Prostate gland (tissue), 2 donors: ENCODE measurements around the gene EML4. TPM values are rescaled to one million over a fixed set of nuclear protein-coding genes. Genes with fewer than 3 reads are reported as not detected.

Experiments
- DNase-seq: peaks from one replicate; pipeline ENCODE4 v3.0.0-alpha.2; 2019; ENCODE audit warnings: low spot score
- H3K27ac ChIP-seq, 2 donors: fragments of 200-600 bp; sonication (generic); 2 replicates each; pipeline ENCODE4 v1.5.1; 2017 to 2019
- H3K27me3 ChIP-seq: fragments of 200-600 bp; sonication (generic); replicated peaks from 2 replicates; pipeline ENCODE4 v1.5.1; 2019; ENCODE audit not compliant: insufficient read depth
- H3K36me3 ChIP-seq, 2 donors: fragments of 200-600 bp; sonication (generic); 1 replicate in 1 of 2; 2 replicates in 1 of 2; pipeline versions ENCODE4 v1.5.1 to v1.8.1; 2017 to 2019
- H3K4me1 ChIP-seq: fragments of 200-600 bp; sonication (generic); replicated peaks from 2 replicates; pipeline ENCODE4 v1.5.1; 2019
- H3K4me3 ChIP-seq, 2 donors: fragments of 200-600 bp; sonication (generic); 2 replicates each; pipeline ENCODE4 v1.5.1; 2017 to 2019
- H3K9me3 ChIP-seq: fragments of 200-600 bp; sonication (generic); 2 replicates; pipeline ENCODE4 v1.5.1; 2017
- POLR2A ChIP-seq: fragments of 450-650 bp; IDR thresholded peaks from one replicate; pipeline ENCODE4 v1.6.1; 2016; ENCODE audit warnings: antibody characterized with exemption, mild to moderate bottlenecking
- POLR2AphosphoS5 ChIP-seq: sonication (generic); formaldehyde crosslinking; IDR thresholded peaks from one replicate; pipeline ENCODE4 v1.6.1; 2017; ENCODE audit warnings: antibody characterized with exemption
- WGBS: methylation state at CpG from one replicate; pipeline ENCODE4 v1.1.5; 2018; 5-methylcytosine and 5-hydroxymethylcytosine counted together
- intact Hi-C: fragments of 100-400 bp; cut with DNase I; formaldehyde crosslinking; loops from one replicate; pipeline ENCODE4 v1.14.2; 2022
- total RNA-seq, 2 donors: library from RNA; depleted of rRNA; stranded (reverse); fragments of >200 nt; gene quantifications; one replicate each; pipeline ENCODE4 v1.1.0, GENCODE V29; 2016
- TF ChIP-seq, protein P1 (sequence below), 4 experiments: fragments of 200-600 bp in 2 of 4; fragments of 450-650 bp in 2 of 4; sonication (generic) in 2 of 4; IDR thresholded peaks; 1 replicate in 3 of 4; 2 replicates in 1 of 4; pipeline ENCODE4 v1.5.1; 2016 to 2019; ENCODE audit warnings: antibody characterized with exemption in 4 of 4, mild to moderate bottlenecking in 2 of 4, moderate library complexity in 2 of 4

The EML4 gene
- total RNA-seq, 2 donors from 2014 or later = 26.3 to 38.2 TPM

DNA sequence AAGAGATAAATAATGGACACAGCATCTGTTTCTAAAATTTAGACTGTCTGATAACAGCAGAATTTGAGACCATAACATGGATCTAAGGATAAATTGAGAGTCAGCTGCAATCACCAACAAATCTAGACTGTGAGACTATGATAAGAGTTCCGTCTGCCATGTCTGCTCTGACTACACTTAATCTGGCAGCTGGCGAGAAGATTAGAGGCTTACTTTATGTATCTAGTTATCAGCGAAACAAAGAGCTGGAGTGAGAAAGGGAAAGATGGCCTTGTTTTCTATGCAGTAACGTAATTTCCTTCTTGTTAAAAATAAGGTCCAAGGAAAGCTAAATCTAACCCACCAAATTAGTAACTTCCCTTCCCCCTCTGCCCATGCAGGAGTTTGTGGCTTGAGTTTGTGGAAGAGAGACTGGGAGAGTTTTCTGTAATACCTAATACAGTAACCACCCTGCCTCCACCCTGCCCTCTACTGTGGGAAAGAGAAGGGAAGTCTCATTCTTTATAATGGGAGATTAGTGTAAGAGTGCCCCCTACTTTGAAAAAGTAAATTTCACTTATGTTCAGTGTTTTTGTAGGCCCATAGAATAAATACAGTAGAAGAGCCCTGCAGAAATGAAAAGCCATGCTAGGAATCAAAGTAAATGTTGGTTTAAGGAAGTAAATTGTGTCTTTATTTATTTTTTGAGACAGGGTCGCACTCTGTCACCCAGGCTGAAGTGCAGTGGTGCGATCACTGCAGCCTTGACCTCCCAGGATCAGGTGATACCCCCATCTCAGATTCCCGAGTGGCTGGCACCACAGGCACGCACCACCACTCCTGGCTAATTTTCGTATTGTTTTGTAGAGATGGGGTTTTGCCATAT is 27.5 kb downstream of the EML4 start:
- whole genome bisulfite sequencing = 92% methylated on average over 9 of the region's 9 CpGs
- no peak for TF ChIP-seq POLR2A
- TF ChIP-seq, protein P1, sequence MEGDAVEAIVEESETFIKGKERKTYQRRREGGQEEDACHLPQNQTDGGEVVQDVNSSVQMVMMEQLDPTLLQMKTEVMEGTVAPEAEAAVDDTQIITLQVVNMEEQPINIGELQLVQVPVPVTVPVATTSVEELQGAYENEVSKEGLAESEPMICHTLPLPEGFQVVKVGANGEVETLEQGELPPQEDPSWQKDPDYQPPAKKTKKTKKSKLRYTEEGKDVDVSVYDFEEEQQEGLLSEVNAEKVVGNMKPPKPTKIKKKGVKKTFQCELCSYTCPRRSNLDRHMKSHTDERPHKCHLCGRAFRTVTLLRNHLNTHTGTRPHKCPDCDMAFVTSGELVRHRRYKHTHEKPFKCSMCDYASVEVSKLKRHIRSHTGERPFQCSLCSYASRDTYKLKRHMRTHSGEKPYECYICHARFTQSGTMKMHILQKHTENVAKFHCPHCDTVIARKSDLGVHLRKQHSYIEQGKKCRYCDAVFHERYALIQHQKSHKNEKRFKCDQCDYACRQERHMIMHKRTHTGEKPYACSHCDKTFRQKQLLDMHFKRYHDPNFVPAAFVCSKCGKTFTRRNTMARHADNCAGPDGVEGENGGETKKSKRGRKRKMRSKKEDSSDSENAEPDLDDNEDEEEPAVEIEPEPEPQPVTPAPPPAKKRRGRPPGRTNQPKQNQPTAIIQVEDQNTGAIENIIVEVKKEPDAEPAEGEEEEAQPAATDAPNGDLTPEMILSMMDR (IDR thresholded peaks at IDR 0.05) = peak in 2 of 4 experiments; percentile 40 to 46
- no peak for DNase-seq
- Histone ChIP-seq H3K36me3 (no peaks in the 10 kb centered on the region), H3K4me1 (no peaks in the 10 kb centered on the region), H3K27ac (no peak overlapping the region), H3K27me3 (no peaks in the 10 kb centered on the region), H3K4me3 (no peak overlapping the region), H3K9me3 (no peaks in the 10 kb centered on the region)
- intact Hi-C loops = no loop called here

DNA sequence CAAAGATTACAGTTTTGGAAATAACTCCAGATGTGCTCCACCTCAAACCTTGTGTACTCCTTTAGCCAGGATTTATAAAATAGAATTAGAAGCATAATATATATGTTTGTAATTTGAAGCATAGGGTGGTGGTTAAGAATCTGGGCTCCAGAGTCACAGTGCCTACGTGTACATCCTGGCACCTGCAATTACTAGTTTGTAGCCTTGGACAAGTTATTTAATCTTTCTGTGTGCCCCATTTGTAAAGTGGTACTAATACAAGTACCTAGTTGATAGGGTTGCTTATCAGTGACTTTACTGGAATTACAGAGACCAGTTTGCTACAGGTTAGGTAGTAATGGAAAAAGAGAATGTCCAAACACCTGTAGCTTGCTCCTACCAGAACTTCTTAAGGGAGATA is 28.6 kb downstream of the EML4 start:
- no peaks in the 10 kb centered on the region for H3K27me3 ChIP-seq
- no peak overlapping the region for H3K27ac ChIP-seq
- H3K4me1 ChIP-seq = no peaks in the 10 kb centered on the region
- intact Hi-C loops = no loop called here
- DNase-seq = no peak
- no peaks in the 10 kb centered on the region for H3K9me3 ChIP-seq
- no peaks in the 10 kb centered on the region for H3K36me3 ChIP-seq
- 55% methylated on average over 1 of the region's 1 CpG for WGBS
- TF ChIP-seq POLR2AphosphoS5 (no peak), POLR2A (no peak)
- TF ChIP-seq, protein P1 (IDR thresholded peaks at IDR 0.05) = no peak
- no peak overlapping the region for H3K4me3 ChIP-seq

DNA sequence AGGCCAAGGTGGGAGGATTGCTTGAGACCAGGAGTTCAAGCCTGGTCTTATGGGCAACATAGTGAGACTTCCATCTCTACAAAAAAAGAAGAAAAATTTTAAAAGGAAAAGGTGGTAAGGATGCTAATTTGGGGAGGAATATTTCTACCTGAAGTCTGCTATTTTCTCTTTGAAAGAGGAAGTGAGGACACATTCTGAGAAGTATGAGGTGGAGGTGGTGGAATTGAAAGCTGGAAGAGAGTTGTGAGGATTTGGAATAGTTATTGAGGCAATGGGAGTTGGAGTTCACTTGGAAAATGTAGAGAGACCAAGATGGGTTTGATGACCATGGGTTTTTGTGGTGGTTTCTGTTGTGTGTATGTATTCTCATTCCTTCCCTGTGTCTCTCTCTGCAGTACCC is 29.3 kb downstream of the EML4 start:
- intact Hi-C loops = no loop called here
- H3K27ac ChIP-seq = no peak overlapping the region
- no peaks in the 10 kb centered on the region for H3K4me1 ChIP-seq
- no peaks in the 10 kb centered on the region for H3K36me3 ChIP-seq
- DNase-seq = no peak
- H3K4me3 ChIP-seq = no peak overlapping the region
- H3K9me3 ChIP-seq = no peaks in the 10 kb centered on the region
- no peaks in the 10 kb centered on the region for H3K27me3 ChIP-seq
- no peak for TF ChIP-seq POLR2AphosphoS5

DNA sequence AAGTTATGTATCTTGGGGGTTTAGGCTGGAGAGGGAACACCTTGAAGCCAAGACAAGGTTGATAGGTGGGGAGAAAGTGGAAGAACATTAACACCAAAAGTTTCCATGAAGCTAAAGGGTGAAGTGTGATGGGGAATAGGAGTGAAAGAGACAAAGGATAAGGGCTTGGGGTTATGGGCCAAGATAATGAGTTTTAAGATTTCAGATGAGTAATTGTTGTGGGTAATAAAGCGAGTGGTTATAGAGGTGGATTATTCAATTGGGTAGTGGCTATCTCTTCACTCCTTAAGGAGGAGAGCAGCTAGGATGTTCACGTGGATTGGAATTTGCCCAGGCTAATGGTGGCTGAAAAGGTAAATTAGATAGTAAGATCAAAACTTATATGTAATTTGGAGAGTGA is 29.8 kb downstream of the EML4 start:
- Histone ChIP-seq H3K9me3 (no peaks in the 10 kb centered on the region), H3K36me3 (no peaks in the 10 kb centered on the region), H3K27ac (no peak overlapping the region), H3K27me3 (no peaks in the 10 kb centered on the region), H3K4me3 (no peak overlapping the region), H3K4me1 (no peaks in the 10 kb centered on the region)
- TF ChIP-seq POLR2AphosphoS5 = no peak
- TF ChIP-seq, protein P1 (IDR thresholded peaks at IDR 0.05) = no peak
- TF ChIP-seq POLR2A = no peak
- WGBS = 92% methylated on average over 2 of the region's 2 CpGs
- no peak for DNase-seq
- intact Hi-C loops = no loop called here

DNA sequence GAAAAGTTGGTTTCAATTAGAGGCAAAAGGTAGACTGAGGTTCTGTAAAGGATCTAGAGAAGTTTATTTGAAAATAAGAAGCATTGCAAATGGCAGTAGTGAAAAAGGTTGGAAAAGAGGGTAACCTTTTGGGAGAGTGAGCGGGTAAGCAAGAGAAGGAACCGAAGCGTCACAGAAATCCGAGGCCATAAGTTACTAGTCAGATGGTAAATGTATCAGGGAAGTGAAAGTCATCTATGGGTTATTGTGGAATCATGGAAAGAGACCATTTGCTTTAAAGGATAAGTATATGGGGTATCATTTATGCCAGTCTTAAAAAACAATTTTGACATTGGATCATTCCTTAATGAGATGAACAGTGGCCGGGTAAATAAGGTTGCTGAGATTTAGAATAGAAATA is 30.5 kb downstream of the EML4 start:
- DNase-seq = no peak
- intact Hi-C loops = no loop called here
- H3K27ac ChIP-seq = no peak overlapping the region
- no peaks in the 10 kb centered on the region for H3K36me3 ChIP-seq
- H3K27me3 ChIP-seq = no peaks in the 10 kb centered on the region
- H3K9me3 ChIP-seq = no peaks in the 10 kb centered on the region
- no peak overlapping the region for H3K4me3 ChIP-seq
- WGBS = 90% methylated on average over 5 of the region's 5 CpGs
- H3K4me1 ChIP-seq = no peaks in the 10 kb centered on the region
- TF ChIP-seq, protein P1 (IDR thresholded peaks at IDR 0.05) = no peak
- no peak for TF ChIP-seq POLR2A
- no peak for TF ChIP-seq POLR2AphosphoS5
